Raji (cell line): ENCODE results near the gene RNF144A.

ENCODE experiments used
- POLR2A ChIP-seq: IDR thresholded peaks from 2 replicates; pipeline ENCODE4 v1.6.1; 2011; ENCODE audit warnings: low read depth, low read length, control low read depth; ENCODE audit not compliant: insufficient read depth

RNF144A gene

GRCh38 chr2:6893876-6894482 is 23.2 kb upstream of the RNF144A start:
- no peak for TF ChIP-seq POLR2A

GRCh38 chr2:6896930-6897759 is 20.1 kb upstream of the RNF144A start:
- TF ChIP-seq POLR2A, result no peak

- TF ChIP-seq POLR2A, result no peak
Measured at GRCh38 chr2:6905668-6906067, 11.5 kb upstream of the RNF144A start.

- TF ChIP-seq POLR2A, result no peak
Measured at GRCh38 chr2:6906165-6906741, 11.0 kb upstream of the RNF144A start.

GRCh38 chr2:6908291-6908690 is 8.9 kb upstream of the RNF144A start:
- TF ChIP-seq POLR2A, result no peak

GRCh38 chr2:6909431-6910385 is 7.5 kb upstream of the RNF144A start:
- TF ChIP-seq POLR2A, result no peak

- no peak for TF ChIP-seq POLR2A
Measured at GRCh38 chr2:6911721-6912120, 5.5 kb upstream of the RNF144A start.

GRCh38 chr2:6913415-6914157 is 3.6 kb upstream of the RNF144A start:
- no peak for TF ChIP-seq POLR2A

- no peak for TF ChIP-seq POLR2A
Measured at GRCh38 chr2:6914828-6915227, 2.4 kb upstream of the RNF144A start.

GRCh38 chr2:6915399-6915798 is 1.8 kb upstream of the RNF144A start:
- TF ChIP-seq POLR2A, result no peak

- TF ChIP-seq POLR2A, result no peak
Measured at GRCh38 chr2:6916224-6916623, 988 bp upstream of the RNF144A start.

GRCh38 chr2:6916736-6917070 is 509 bp upstream of the RNF144A start:
- TF ChIP-seq POLR2A, result no peak

- TF ChIP-seq POLR2A, result no peak
Measured at GRCh38 chr2:6917761-6918421, 679 bp downstream of the RNF144A start.
